Upper lobe of left lung (tissue), 4 donors: Measurements from ENCODE around the gene RGSL1.

Experiments
- EP300 ChIP-seq, 4 donors: sonication (generic); formaldehyde crosslinking; IDR thresholded peaks; one replicate each; pipeline ENCODE4 v1.5.1; 2017; ENCODE audit warnings: antibody characterized with exemption in 4 of 4, control low read depth in 2 of 4
- TF ChIP-seq, protein P1 (sequence below), 6 experiments: fragments of 450-650 bp in 4 of 6; fragments of 200-600 bp in 2 of 6; sonication (generic) in 2 of 6; IDR thresholded peaks; one replicate each; pipeline ENCODE4 v1.5.1; 2016 to 2019; ENCODE audit warnings: antibody characterized with exemption in 6 of 6

DNA sequence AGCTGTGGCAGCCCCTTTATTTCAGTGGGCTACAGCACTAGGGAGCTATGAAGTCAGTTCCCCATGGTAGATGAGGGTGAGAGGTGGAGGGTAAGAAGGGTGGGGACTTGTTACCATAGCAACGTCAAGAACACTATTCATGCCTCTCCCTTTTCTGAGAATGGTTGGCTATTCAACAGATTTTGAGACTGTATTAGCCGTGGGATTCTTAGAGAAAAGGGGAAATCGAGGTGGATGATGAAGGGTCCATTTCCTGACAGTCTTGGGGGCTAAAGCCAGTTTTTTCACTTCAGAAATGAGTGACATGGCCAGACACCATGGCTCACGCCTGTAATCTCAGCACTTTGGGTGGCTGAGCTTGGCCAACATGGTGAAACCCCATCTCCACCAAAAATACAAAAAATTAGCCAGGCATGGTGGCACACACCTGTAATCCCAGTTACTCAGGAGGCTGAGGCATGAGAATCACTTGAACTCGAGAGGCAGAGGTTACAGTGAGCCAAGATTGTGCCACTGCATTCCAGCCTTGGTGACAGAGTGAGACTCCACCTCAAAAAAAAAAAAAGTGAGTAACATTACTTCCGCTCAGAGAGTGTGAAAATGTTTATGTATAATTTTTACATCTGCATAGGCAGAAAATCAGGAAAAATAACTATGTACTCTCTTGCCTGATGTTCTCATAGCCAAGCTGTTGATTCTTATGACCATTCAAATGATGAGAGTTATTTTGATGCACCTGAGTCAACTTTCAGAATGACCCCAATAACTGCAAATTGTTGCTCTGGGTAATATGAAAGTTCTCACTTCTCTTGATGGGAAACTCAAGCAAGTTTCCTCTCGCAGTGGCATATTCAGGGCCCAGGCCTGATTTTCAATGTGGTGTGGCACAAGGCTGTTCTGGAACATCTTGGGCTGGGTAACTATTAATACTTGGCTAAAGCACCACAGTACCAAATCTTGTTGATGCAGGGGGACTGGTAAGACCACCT is 23.2 kb upstream of the RGSL1 start:
- TF ChIP-seq, protein P1, sequence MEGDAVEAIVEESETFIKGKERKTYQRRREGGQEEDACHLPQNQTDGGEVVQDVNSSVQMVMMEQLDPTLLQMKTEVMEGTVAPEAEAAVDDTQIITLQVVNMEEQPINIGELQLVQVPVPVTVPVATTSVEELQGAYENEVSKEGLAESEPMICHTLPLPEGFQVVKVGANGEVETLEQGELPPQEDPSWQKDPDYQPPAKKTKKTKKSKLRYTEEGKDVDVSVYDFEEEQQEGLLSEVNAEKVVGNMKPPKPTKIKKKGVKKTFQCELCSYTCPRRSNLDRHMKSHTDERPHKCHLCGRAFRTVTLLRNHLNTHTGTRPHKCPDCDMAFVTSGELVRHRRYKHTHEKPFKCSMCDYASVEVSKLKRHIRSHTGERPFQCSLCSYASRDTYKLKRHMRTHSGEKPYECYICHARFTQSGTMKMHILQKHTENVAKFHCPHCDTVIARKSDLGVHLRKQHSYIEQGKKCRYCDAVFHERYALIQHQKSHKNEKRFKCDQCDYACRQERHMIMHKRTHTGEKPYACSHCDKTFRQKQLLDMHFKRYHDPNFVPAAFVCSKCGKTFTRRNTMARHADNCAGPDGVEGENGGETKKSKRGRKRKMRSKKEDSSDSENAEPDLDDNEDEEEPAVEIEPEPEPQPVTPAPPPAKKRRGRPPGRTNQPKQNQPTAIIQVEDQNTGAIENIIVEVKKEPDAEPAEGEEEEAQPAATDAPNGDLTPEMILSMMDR (IDR thresholded peaks at IDR 0.05), result no peak
- no peak for TF ChIP-seq EP300 (IDR thresholded peaks at IDR 0.05)
